ENCODE results near the gene DNLZ. TPM values are rescaled to one million over a fixed set of nuclear protein-coding genes. Genes with fewer than 3 reads are reported as not detected.
A peak's percentile ranks its signal among the peaks of the same experiment; 100 is the strongest.

DNLZ gene
- total RNA-seq, 1 experiment from 2014 or later, result 22.5 TPM

GRCh38 chr9:136373300-136374182 lies 10.0 kb upstream of the DNLZ start, which contains the start of gene CARD9:
Gene CARD9, minus strand, starts transcription at chr9:136373669. Its CDS starts 1,591 bp downstream, at chr9:136372078.
- CTCF ChIA-PET, result interaction anchor here (1.5 kb wide), 1 partner anchor 11 kb away, joined by 6 read pairs; no protein-coding TSS in a partner anchor
- Mint-ChIP-seq H3K4me3 (ENCODE audit: low read depth, unreplicated experiment) (peak within 1 kb of the TSS; percentile 26), H3K27ac (ENCODE audit: unreplicated experiment) (peak within 1 kb of the TSS; percentile 52), H3K9me3 (ENCODE audit: low read depth, unreplicated experiment) (no peaks in the 10 kb centered on the region), H3K36me3 (ENCODE audit: insufficient read depth, unreplicated experiment) (no peaks in the 10 kb centered on the region), H3K27me3 (ENCODE audit: unreplicated experiment) (no peaks in the 10 kb centered on the region), H3K4me1 (ENCODE audit: low read depth, unreplicated experiment) (no peaks in the 10 kb centered on the region)
- no peak for DNase-seq
- no peak for TF ChIP-seq CTCF (IDR thresholded peaks at IDR 0.05; ENCODE audit: unreplicated experiment)
- BruUV-seq (replicated peaks), result no TSS peak
- intact Hi-C loops (cut with micrococcal nuclease; ENCODE audit: unreplicated experiment), result loop anchor here (2.0 kb wide), 1 partner anchor 35 kb away; no protein-coding TSS in a partner anchor

- Mint-ChIP-seq H3K36me3 (ENCODE audit: insufficient read depth, unreplicated experiment) (peaks cover 1% of the 10 kb centered on the region), H3K4me1 (ENCODE audit: low read depth, unreplicated experiment) (no peaks in the 10 kb centered on the region), H3K27me3 (ENCODE audit: unreplicated experiment) (no peaks in the 10 kb centered on the region), H3K9me3 (ENCODE audit: low read depth, unreplicated experiment) (no peaks in the 10 kb centered on the region), H3K27ac (ENCODE audit: unreplicated experiment) (peak overlapping the region; percentile 52), H3K4me3 (ENCODE audit: low read depth, unreplicated experiment) (peak overlapping the region; percentile 26)
- no peak for TF ChIP-seq CTCF (IDR thresholded peaks at IDR 0.05; ENCODE audit: unreplicated experiment)
- CTCF ChIA-PET, result interaction anchor here (1.2 to 1.5 kb wide), 2 partner anchors 10 to 27 kb away, joined by 6 read pairs; no protein-coding TSS in a partner anchor
- BruUV-seq (replicated peaks), result no TSS peak
- DNase-seq, result peak; percentile 81
- intact Hi-C loops (cut with micrococcal nuclease; ENCODE audit: unreplicated experiment), result loop anchor here (2.0 kb wide), 1 partner anchor 34 kb away; no protein-coding TSS in a partner anchor
Measured at GRCh38 chr9:136372561-136373299, 9.2 kb upstream of the DNLZ start.

GRCh38 chr9:136372006-136372405 lies 8.5 kb upstream of the DNLZ start:
- Mint-ChIP-seq H3K27ac (ENCODE audit: unreplicated experiment) (no peak overlapping the region), H3K27me3 (ENCODE audit: unreplicated experiment) (no peaks in the 10 kb centered on the region), H3K4me3 (ENCODE audit: low read depth, unreplicated experiment) (peak overlapping the region; percentile 26), H3K4me1 (ENCODE audit: low read depth, unreplicated experiment) (no peaks in the 10 kb centered on the region), H3K9me3 (ENCODE audit: low read depth, unreplicated experiment) (no peaks in the 10 kb centered on the region), H3K36me3 (ENCODE audit: insufficient read depth, unreplicated experiment) (peaks cover 6% of the 10 kb centered on the region)
- DNase-seq, result no peak
- TF ChIP-seq CTCF (IDR thresholded peaks at IDR 0.05; ENCODE audit: unreplicated experiment), result no peak
- intact Hi-C loops (cut with micrococcal nuclease; ENCODE audit: unreplicated experiment), result loop anchor here (2.0 kb wide), 1 partner anchor 33 kb away; no protein-coding TSS in a partner anchor
- CTCF ChIA-PET, result interaction anchor here (0.5 to 1.5 kb wide), 3 partner anchors 9 to 150 kb away, joined by 6 to 9 read pairs (median 6); no protein-coding TSS in a partner anchor
- BruUV-seq (replicated peaks), result no TSS peak

GRCh38 chr9:136371533-136371880 lies 8.0 kb upstream of the DNLZ start:
- no peak for DNase-seq

More at GRCh38 chr9:136371533-136371880, 8.0 kb upstream of the DNLZ start:
- Mint-ChIP-seq H3K27ac (ENCODE audit: unreplicated experiment) (no peak overlapping the region), H3K4me3 (ENCODE audit: low read depth, unreplicated experiment) (no peak overlapping the region), H3K36me3 (ENCODE audit: insufficient read depth, unreplicated experiment) (peaks cover 7% of the 10 kb centered on the region), H3K9me3 (ENCODE audit: low read depth, unreplicated experiment) (no peaks in the 10 kb centered on the region), H3K4me1 (ENCODE audit: low read depth, unreplicated experiment) (no peaks in the 10 kb centered on the region), H3K27me3 (ENCODE audit: unreplicated experiment) (no peaks in the 10 kb centered on the region)
- BruUV-seq (replicated peaks), result no TSS peak
- intact Hi-C loops (cut with micrococcal nuclease; ENCODE audit: unreplicated experiment), result no loop called here
- CTCF ChIA-PET, result no interaction called here
- no peak for TF ChIP-seq CTCF (IDR thresholded peaks at IDR 0.05; ENCODE audit: unreplicated experiment)
